HepG2 (cell line): ENCODE measurements around the gene CSF3R. TPM values are rescaled to one million over a fixed set of nuclear protein-coding genes. Genes with fewer than 3 reads are reported as not detected.

Source experiments
- BATF2 ChIP-seq: sonication (generic); formaldehyde crosslinking; IDR thresholded peaks from 2 replicates; pipeline ENCODE4 v1.8.0; 2022; ENCODE audit warnings: mild to moderate bottlenecking, missing genetic modification reagents, moderate library complexity
- ETV6 ChIP-seq: sonication (generic); formaldehyde crosslinking; conservative IDR thresholded peaks from 2 replicates; pipeline ENCODE4 v1.4.0; 2020; ENCODE audit warnings: missing genetic modification reagents
- HMG20B ChIP-seq: conservative IDR thresholded peaks from 2 replicates; pipeline ENCODE4 v1.6.1; 2016; ENCODE audit warnings: missing genetic modification reagents, missing compliant biosample characterization
- MYNN ChIP-seq: sonication (generic); formaldehyde crosslinking; IDR thresholded peaks from 2 replicates; pipeline ENCODE4 v1.4.0; 2020; ENCODE audit warnings: mild to moderate bottlenecking, low read depth, missing genetic modification reagents
- NFATC3 ChIP-seq: sonication (generic); formaldehyde crosslinking; IDR thresholded peaks from 2 replicates; pipeline ENCODE4 v1.5.1; 2020; ENCODE audit warnings: mild to moderate bottlenecking, missing genetic modification reagents
- SALL1 ChIP-seq: sonication (generic); formaldehyde crosslinking; IDR thresholded peaks from 2 replicates; pipeline ENCODE4 v1.8.0; 2022; ENCODE audit warnings: mild to moderate bottlenecking, missing genetic modification reagents
- TBL1XR1 ChIP-seq: fragments of 150-350 bp; IDR thresholded peaks from 2 replicates; pipeline ENCODE4 v1.6.1; 2014; ENCODE audit warnings: borderline replicate concordance, low read length; ENCODE audit not compliant: partially characterized antibody
- ZBTB20 ChIP-seq: sonication (generic); formaldehyde crosslinking; IDR thresholded peaks from 2 replicates; pipeline ENCODE4 v1.8.1; 2023; ENCODE audit warnings: missing genetic modification reagents, low read depth, mild to moderate bottlenecking, borderline replicate concordance
- ZBTB25 ChIP-seq: IDR thresholded peaks from 2 replicates; pipeline ENCODE4 v1.6.1; 2018; ENCODE audit warnings: missing genetic modification reagents
- ZFP41 ChIP-seq: sonication (generic); formaldehyde crosslinking; IDR thresholded peaks from 2 replicates; pipeline ENCODE4 v1.4.0; 2020; ENCODE audit warnings: mild to moderate bottlenecking, missing genetic modification reagents, borderline replicate concordance
- ZHX1 ChIP-seq: sonication (generic); formaldehyde crosslinking; IDR thresholded peaks from 2 replicates; pipeline ENCODE4 v1.8.1; 2022; ENCODE audit warnings: low read depth, mild to moderate bottlenecking, missing genetic modification reagents
- ZNF232 ChIP-seq: sonication (generic); formaldehyde crosslinking; IDR thresholded peaks from 2 replicates; pipeline ENCODE4 v1.4.0; 2020; ENCODE audit warnings: missing genetic modification reagents, borderline replicate concordance
- polyA plus RNA-seq, 8 experiments: library from polyadenylated mRNA; depleted of rRNA in 3 of 8; stranded (reverse) in 7 of 8; unstranded in 1 of 8; fragments of >200 nt; fragmentation: Illumina TruSeq in 4 of 8; extraction: Trizol in 4 of 8; gene quantifications; 2 replicates each; pipeline versions ENCODE4 v1.2.1 to v1.2.3, GENCODE V29; 2011 to 2016; ENCODE audit warnings: low read depth in 4 of 8, missing spikeins in 1 of 8, mixed read lengths in 1 of 8; ENCODE audit not compliant: insufficient read depth in 1 of 8
- total RNA-seq, 5 experiments: library from RNA; depleted of rRNA; stranded (reverse); fragments of >200 nt; fragmentation: Illumina TruSeq; extraction: Trizol; gene quantifications; 2 replicates each; pipeline ENCODE4 v1.2.3, GENCODE V29; 2016; ENCODE audit warnings: low read depth in 1 of 5
- TF ChIP-seq, protein P1 (sequence below): sonication (generic); formaldehyde crosslinking; IDR thresholded peaks from 2 replicates; pipeline ENCODE4 v1.4.0; 2020; ENCODE audit warnings: missing genetic modification reagents
- TF ChIP-seq, protein P2 (sequence below): sonication (generic); formaldehyde crosslinking; IDR thresholded peaks from 2 replicates; pipeline ENCODE4 v1.4.0; 2020; ENCODE audit warnings: missing genetic modification reagents, borderline replicate concordance
- TF ChIP-seq, protein P3 (sequence below): sonication (generic); formaldehyde crosslinking; IDR thresholded peaks from 2 replicates; pipeline ENCODE4 v1.8.0; 2022; ENCODE audit warnings: missing genetic modification reagents, mild to moderate bottlenecking, moderate library complexity, borderline replicate concordance

Gene CSF3R
- total and polyA plus RNA-seq, 2 of the 13 experiments (the other 11 are each of a cell fraction or from before 2014, with no cell fraction given): 11.9 to 28.8 TPM

DNA sequence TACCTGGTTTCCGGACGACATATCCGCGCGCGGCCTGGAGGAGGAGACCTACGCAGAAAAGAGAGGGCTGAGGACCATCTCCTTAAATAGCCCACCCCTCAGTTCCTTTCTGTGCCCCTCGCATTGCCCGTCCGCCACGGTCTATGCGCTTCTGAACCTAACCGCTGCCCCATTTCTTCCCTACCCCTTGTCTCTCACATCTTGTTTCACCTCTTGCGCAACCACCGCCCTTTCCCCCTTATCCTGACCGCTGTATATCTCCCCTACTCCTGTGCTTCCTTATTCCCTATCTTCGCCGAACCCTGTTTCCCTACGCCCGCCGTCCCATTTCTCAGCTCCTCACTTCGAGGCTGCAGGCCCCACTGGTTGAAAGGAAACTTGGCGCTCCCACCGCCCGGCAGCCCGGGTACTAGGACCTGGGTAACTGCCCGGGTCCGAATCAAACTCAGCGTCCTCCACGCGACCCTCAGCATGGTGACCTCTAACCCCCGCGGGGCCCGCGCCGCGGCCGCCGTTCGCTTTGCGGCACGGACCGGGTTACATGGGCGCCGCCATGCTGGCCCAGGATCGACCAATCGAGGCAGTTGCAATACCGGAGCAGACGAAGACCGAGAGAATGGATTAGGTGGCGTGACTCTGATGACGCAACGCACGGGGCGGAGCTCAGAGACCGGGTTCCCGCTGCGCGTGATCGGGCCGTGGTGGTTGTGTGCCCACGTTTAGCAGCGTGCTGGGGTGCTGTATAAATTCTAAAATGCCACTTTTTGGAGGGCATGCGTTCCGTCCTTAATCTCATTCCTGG lies 18.7 kb downstream of the CSF3R start, which contains the start of gene MRPS15 (continued):
- TF ChIP-seq MYNN (CRISPR knock-in tag): peak; percentile 66; the same call in 1 of the 2 replicates
- TF ChIP-seq HMG20B (CRISPR knock-in tag): peak; percentile 66; the same call in 1 of the 2 replicates
- peak; percentile 93 for TF ChIP-seq SALL1 (CRISPR knock-in tag)
- peak; percentile 71; the same call in 1 of the 2 replicates for TF ChIP-seq ZBTB20 (CRISPR knock-in tag)
- no peak for TF ChIP-seq ZHX1 (CRISPR knock-in tag)
- peak; percentile 99 for TF ChIP-seq ZBTB25 (CRISPR knock-in tag)
- TF ChIP-seq NFATC3 (CRISPR knock-in tag): peak; percentile 92
- peak; percentile 72 for TF ChIP-seq BATF2 (CRISPR knock-in tag)
- TF ChIP-seq, protein P1, sequence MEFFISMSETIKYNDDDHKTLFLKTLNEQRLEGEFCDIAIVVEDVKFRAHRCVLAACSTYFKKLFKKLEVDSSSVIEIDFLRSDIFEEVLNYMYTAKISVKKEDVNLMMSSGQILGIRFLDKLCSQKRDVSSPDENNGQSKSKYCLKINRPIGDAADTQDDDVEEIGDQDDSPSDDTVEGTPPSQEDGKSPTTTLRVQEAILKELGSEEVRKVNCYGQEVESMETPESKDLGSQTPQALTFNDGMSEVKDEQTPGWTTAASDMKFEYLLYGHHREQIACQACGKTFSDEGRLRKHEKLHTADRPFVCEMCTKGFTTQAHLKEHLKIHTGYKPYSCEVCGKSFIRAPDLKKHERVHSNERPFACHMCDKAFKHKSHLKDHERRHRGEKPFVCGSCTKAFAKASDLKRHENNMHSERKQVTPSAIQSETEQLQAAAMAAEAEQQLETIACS: peak; percentile 71
- 0 out of 2 replicates have a peak, but pooled peaks have one; percentile 68 for TF ChIP-seq ETV6 (CRISPR knock-in tag)
- TF ChIP-seq, protein P2, sequence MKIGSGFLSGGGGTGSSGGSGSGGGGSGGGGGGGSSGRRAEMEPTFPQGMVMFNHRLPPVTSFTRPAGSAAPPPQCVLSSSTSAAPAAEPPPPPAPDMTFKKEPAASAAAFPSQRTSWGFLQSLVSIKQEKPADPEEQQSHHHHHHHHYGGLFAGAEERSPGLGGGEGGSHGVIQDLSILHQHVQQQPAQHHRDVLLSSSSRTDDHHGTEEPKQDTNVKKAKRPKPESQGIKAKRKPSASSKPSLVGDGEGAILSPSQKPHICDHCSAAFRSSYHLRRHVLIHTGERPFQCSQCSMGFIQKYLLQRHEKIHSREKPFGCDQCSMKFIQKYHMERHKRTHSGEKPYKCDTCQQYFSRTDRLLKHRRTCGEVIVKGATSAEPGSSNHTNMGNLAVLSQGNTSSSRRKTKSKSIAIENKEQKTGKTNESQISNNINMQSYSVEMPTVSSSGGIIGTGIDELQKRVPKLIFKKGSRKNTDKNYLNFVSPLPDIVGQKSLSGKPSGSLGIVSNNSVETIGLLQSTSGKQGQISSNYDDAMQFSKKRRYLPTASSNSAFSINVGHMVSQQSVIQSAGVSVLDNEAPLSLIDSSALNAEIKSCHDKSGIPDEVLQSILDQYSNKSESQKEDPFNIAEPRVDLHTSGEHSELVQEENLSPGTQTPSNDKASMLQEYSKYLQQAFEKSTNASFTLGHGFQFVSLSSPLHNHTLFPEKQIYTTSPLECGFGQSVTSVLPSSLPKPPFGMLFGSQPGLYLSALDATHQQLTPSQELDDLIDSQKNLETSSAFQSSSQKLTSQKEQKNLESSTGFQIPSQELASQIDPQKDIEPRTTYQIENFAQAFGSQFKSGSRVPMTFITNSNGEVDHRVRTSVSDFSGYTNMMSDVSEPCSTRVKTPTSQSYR: peak; percentile 55
- 0 out of 2 replicates have a peak, but pooled peaks have one; percentile 46 for TF ChIP-seq ZNF232
- peak; percentile 77 for TF ChIP-seq TBL1XR1
- TF ChIP-seq ZFP41 (CRISPR knock-in tag): peak; percentile 73; the same call in 1 of the 2 replicates
- TF ChIP-seq, protein P3, sequence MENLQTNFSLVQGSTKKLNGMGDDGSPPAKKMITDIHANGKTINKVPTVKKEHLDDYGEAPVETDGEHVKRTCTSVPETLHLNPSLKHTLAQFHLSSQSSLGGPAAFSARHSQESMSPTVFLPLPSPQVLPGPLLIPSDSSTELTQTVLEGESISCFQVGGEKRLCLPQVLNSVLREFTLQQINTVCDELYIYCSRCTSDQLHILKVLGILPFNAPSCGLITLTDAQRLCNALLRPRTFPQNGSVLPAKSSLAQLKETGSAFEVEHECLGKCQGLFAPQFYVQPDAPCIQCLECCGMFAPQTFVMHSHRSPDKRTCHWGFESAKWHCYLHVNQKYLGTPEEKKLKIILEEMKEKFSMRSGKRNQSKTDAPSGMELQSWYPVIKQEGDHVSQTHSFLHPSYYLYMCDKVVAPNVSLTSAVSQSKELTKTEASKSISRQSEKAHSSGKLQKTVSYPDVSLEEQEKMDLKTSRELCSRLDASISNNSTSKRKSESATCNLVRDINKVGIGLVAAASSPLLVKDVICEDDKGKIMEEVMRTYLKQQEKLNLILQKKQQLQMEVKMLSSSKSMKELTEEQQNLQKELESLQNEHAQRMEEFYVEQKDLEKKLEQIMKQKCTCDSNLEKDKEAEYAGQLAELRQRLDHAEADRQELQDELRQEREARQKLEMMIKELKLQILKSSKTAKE: peak; percentile 45; the same call in 1 of the 2 replicates
